AG09309 (cell line): Measurements from ENCODE around the gene TIRAP.

ENCODE experiments used
- DNase-seq: peaks from one replicate; pipeline ENCODE4 v3.0.0-alpha.2; 2010; ENCODE audit warnings: low read depth
- H3K4me3 ChIP-seq: 2 replicates; pipeline ENCODE4 v1.5.1; 2011; ENCODE audit warnings: mild to moderate bottlenecking, low read depth, low read length, moderate library complexity; ENCODE audit not compliant: control insufficient read depth
- TF ChIP-seq, protein P1 (sequence below): IDR thresholded peaks from 2 replicates; pipeline ENCODE4 v1.5.1; 2011; ENCODE audit warnings: mild to moderate bottlenecking, low read depth, low read length, inconsistent platforms; ENCODE audit not compliant: insufficient read depth, control insufficient read depth; ENCODE audit errors: missing control alignments

TIRAP gene

DNA sequence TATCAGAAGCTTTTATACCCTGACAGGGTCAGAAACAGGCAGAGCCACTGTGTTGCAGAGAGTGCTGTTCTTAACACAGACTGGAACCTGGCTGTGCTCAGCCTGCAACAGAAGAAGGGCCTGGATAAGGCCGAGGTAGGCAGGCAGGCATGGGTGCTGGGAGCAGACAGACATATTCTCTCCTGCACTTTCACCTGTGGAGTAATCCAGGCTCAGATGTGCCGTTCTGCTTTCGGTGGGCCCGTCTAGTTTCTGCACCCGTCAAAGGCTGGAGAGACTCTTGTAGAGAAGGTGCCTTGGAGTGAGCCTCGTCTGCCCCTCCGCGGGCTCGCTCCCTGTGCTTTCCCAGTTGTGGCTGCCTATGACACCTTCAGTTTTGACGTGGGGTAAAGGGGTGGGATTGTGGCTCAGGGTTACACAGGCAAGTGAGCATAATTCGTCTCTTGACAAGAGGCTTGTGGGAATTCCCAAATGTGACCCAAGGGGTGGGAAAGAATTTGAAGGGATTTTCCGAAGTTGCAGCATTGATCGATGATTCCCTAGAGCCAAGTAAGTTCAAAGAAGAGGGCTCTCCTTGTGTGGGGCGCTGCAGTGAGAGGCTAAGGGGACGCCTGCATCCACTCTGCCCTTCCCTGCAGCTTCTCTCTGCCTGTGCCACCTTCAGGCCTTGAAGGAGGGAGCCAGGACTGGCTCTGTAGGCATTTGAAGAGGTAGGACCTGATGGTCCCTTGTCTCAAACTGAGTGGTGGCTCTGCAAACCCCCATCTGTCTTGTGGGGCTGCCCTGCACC, 56.4 kb downstream of the TIRAP start:
- DNase-seq = no peak
- TF ChIP-seq, protein P1, sequence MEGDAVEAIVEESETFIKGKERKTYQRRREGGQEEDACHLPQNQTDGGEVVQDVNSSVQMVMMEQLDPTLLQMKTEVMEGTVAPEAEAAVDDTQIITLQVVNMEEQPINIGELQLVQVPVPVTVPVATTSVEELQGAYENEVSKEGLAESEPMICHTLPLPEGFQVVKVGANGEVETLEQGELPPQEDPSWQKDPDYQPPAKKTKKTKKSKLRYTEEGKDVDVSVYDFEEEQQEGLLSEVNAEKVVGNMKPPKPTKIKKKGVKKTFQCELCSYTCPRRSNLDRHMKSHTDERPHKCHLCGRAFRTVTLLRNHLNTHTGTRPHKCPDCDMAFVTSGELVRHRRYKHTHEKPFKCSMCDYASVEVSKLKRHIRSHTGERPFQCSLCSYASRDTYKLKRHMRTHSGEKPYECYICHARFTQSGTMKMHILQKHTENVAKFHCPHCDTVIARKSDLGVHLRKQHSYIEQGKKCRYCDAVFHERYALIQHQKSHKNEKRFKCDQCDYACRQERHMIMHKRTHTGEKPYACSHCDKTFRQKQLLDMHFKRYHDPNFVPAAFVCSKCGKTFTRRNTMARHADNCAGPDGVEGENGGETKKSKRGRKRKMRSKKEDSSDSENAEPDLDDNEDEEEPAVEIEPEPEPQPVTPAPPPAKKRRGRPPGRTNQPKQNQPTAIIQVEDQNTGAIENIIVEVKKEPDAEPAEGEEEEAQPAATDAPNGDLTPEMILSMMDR = no peak

DNA sequence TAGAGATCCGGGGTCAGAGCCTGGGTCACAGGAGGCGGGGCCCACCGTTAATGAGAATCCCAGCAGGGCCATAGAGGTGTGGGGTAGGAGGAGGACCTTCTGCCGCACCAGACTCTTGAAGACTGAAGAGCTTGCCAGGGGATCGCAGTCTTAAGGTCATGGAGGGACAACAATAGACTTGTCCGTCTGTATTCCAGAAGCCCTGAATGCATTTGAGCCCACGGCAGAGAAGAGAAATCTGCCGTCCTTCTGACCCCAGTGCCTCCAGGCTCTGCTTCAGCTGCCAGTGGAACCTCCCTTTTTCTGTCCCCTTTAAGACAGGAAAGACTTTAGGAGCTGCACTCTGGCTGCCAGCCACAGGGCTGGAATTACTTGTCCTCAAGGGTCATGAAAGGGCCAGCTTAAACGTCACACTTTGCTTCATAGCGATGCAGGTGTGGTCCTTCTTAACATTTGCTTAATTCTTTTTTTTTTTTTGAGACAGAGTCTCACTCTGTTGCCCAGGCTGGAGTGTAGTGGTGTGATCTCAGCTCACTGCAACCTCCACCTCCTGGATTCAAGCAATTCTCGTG, 57.1 kb downstream of the TIRAP start:
- DNase-seq = no peak
- no peak overlapping the region for H3K4me3 ChIP-seq
- TF ChIP-seq, protein P1 = no peak

More for the DNA sequence above, 56.4 kb downstream of the TIRAP start:
- no peak overlapping the region for H3K4me3 ChIP-seq

DNA sequence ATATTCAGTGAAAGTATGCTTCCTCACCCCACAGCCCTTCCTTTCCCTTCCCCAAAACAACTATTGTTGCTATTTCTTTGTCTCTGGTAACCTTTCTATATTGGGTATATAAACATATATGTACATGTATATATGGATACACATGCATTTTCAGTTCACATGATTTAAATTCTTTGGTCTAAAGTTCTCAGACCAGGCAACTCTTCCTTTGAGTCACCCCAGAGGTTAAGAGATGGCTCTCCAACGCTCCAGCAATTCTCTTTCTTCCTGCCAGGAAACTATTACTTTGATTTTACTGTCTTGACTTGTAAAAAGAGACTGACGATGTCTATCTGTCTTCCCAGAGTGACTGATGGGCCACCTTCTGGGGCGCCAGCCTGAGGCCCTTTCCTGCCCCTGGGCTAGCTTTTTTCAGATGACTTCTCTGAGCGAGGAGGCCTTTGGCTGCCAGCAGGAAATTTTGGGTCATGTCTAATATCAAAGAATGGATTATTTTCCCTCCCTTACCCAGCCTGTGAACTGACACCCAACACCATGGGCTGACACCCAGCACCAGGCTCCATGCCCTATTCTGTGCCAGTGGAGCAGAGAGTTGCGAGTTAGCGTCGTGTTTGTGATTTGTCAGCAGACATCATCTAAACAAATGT, 58.2 kb downstream of the TIRAP start:
- H3K4me3 ChIP-seq = no peak overlapping the region
- no peak for DNase-seq
- TF ChIP-seq, protein P1 = no peak

DNA sequence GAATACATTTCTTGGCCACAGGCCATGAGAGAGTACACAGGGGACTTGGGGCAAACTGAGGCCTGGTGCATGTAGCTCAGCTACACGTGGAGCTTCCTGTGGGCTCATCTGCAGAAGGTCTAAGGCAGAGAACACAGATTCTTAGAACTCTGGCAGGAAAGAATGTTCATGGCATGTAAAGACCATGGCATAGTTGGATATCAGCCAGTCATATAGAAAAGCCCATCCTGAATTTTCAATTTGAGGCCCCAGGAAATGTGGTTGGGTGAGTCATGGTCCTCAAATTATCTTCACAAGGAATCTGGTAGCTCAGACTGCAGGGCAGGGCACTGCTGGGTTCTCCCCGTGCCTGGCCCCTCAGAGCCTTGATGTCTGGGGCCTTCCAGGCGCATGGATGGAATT, 58.9 kb downstream of the TIRAP start:
- DNase-seq = no peak
- no peak overlapping the region for H3K4me3 ChIP-seq
- TF ChIP-seq, protein P1 = no peak

DNA sequence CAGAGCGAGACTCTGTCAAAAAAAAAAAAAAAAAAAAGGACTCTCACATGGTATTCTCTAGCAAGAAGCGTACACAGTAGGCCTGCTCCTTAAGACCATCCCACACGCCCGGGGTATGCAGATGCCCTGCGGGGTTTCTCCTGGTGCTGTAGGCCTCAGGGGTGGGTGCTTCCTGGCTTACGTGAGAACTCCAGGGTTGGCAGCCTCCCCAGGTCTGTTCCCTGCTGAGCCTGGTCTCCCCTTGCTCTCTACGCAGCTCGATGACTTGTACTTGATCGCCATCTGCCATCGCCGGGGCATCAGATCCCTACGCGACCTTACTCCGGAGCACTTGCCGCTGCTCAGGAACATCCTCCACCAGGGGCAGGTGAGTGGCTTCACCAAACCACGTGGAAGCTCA, 60.2 kb downstream of the TIRAP start:
- no peak for DNase-seq
- no peak overlapping the region for H3K4me3 ChIP-seq
- TF ChIP-seq, protein P1 = no peak
